ENCODE results near the gene CLASP1.
"Not testable (repeated sequence)": the region's sequence is repeated elsewhere in the genome, so short reads cannot be mapped to it uniquely, and the experiment has no call there.

The CLASP1 gene

GRCh38 chr2:121485039-121485438, 164.2 kb downstream of the CLASP1 start:
- H3K27me3 ChIP-seq = no peaks in the 10 kb centered on the region
- peaks cover 13 to 90% (median 40%) of the 10 kb centered on the region in 11 experiments; a peak in 19 of 22 replicates for H4K20me1 ChIP-seq
- H3K36me3 ChIP-seq = peaks cover 40 to 83% (median 56%) of the 10 kb centered on the region in 11 experiments
- no peak for TF ChIP-seq Cebpa-rat (IDR thresholded peaks at IDR 0.05)
- H3K4me2 ChIP-seq = no peak overlapping the region; a peak in 1 of 22 replicates
- no peaks in the 10 kb centered on the region for H3K9me3 ChIP-seq (replicated peaks in 1 of 11)
- H3K27ac ChIP-seq = no peak overlapping the region
- peaks cover 5 to 26% (median 8%) of the 10 kb centered on the region in 10 experiments; a peak in 13 of 20 replicates for H3K4me1 ChIP-seq
- no peak overlapping the region for H3K9ac ChIP-seq
- no peak overlapping the region for H3K4me3 ChIP-seq

GRCh38 chr2:121483846-121484245, 165.4 kb downstream of the CLASP1 start:
- H3K4me1 ChIP-seq = peaks cover 5 to 17% (median 8%) of the 10 kb centered on the region in 10 experiments; a peak in 13 of 20 replicates
- no peak overlapping the region for H3K9ac ChIP-seq
- peaks cover 40 to 76% (median 60%) of the 10 kb centered on the region in 11 experiments for H3K36me3 ChIP-seq
- H4K20me1 ChIP-seq = peaks cover 14 to 91% (median 45%) of the 10 kb centered on the region in 11 experiments; a peak in 19 of 22 replicates
- no peak overlapping the region; a peak in 1 of 22 replicates for H3K27ac ChIP-seq
- H3K27me3 ChIP-seq = no peaks in the 10 kb centered on the region
- H3K9me3 ChIP-seq (replicated peaks in 1 of 11) = no peaks in the 10 kb centered on the region
- peak overlapping the region in 7 of 11 experiments; percentile 2 to 68 (median 36); a peak in 10 of 22 replicates for H3K4me2 ChIP-seq
- H3K4me3 ChIP-seq = no peak overlapping the region
- no peak for TF ChIP-seq Cebpa-rat (IDR thresholded peaks at IDR 0.05)

GRCh38 chr2:121483021-121483420, 166.2 kb downstream of the CLASP1 start:
- peaks cover 5 to 17% (median 8%) of the 10 kb centered on the region in 10 experiments; a peak in 13 of 20 replicates for H3K4me1 ChIP-seq
- no peak overlapping the region for H3K9ac ChIP-seq
- H3K27me3 ChIP-seq = no peaks in the 10 kb centered on the region
- no peaks in the 10 kb centered on the region for H3K9me3 ChIP-seq (replicated peaks in 1 of 11)
- H3K27ac ChIP-seq = no peak overlapping the region
- no peak for TF ChIP-seq Cebpa-rat (IDR thresholded peaks at IDR 0.05)
- H3K4me3 ChIP-seq = no peak overlapping the region
- H3K4me2 ChIP-seq = no peak overlapping the region
- H4K20me1 ChIP-seq = peaks cover 18 to 91% (median 43%) of the 10 kb centered on the region in 11 experiments; a peak in 19 of 22 replicates
- peaks cover 34 to 70% (median 54%) of the 10 kb centered on the region in 11 experiments for H3K36me3 ChIP-seq

- Histone ChIP-seq H3K4me2 (no peak overlapping the region), H3K4me3 (no peak overlapping the region), H3K4me1 (peaks cover 9 to 38% (median 15%) of the 10 kb centered on the region in 10 experiments; a peak in 15 of 20 replicates), H3K9me3 (replicated peaks in 1 of 11) (no peaks in the 10 kb centered on the region), H3K9ac (no peak overlapping the region), H3K36me3 (peaks cover 26 to 50% (median 41%) of the 10 kb centered on the region in 11 experiments), H3K27ac (no peak overlapping the region), H4K20me1 (peaks cover 33 to 94% (median 62%) of the 10 kb centered on the region in 11 experiments; a peak in 19 of 22 replicates), H3K27me3 (no peaks in the 10 kb centered on the region)
- no peak for TF ChIP-seq Cebpa-rat (IDR thresholded peaks at IDR 0.05)
Measured at GRCh38 chr2:121480826-121481225, 168.4 kb downstream of the CLASP1 start.

GRCh38 chr2:121479882-121480522, 169.3 kb downstream of the CLASP1 start:
- no peak overlapping the region for H3K4me2 ChIP-seq
- H3K9me3 ChIP-seq (replicated peaks in 1 of 11) = no peaks in the 10 kb centered on the region
- H3K4me1 ChIP-seq = peaks cover 9 to 37% (median 15%) of the 10 kb centered on the region in 10 experiments; a peak in 15 of 20 replicates
- H3K27me3 ChIP-seq = no peaks in the 10 kb centered on the region
- H3K4me3 ChIP-seq = no peak overlapping the region
- H3K36me3 ChIP-seq = peaks cover 26 to 41% (median 36%) of the 10 kb centered on the region in 11 experiments
- TF ChIP-seq Cebpa-rat (IDR thresholded peaks at IDR 0.05) = no peak
- no peak overlapping the region for H3K27ac ChIP-seq
- H4K20me1 ChIP-seq = peaks cover 30 to 94% (median 65%) of the 10 kb centered on the region in 11 experiments; a peak in 19 of 22 replicates
- H3K9ac ChIP-seq = no peak overlapping the region

GRCh38 chr2:121478996-121479745, 170.1 kb downstream of the CLASP1 start:
- no peak overlapping the region for H3K9ac ChIP-seq
- H3K9me3 ChIP-seq (replicated peaks in 1 of 11) = no peaks in the 10 kb centered on the region
- H3K4me1 ChIP-seq = peaks cover 2 to 34% (median 13%) of the 10 kb centered on the region in 10 experiments; a peak in 15 of 20 replicates
- H3K36me3 ChIP-seq = peaks cover 21 to 41% (median 36%) of the 10 kb centered on the region in 11 experiments
- TF ChIP-seq Cebpa-rat (IDR thresholded peaks at IDR 0.05) = no peak
- no peak overlapping the region for H3K4me2 ChIP-seq
- no peaks in the 10 kb centered on the region for H3K27me3 ChIP-seq
- H3K4me3 ChIP-seq = no peak overlapping the region
- H3K27ac ChIP-seq = no peak overlapping the region
- H4K20me1 ChIP-seq = peaks cover 28 to 94% (median 70%) of the 10 kb centered on the region in 11 experiments; a peak in 19 of 22 replicates

GRCh38 chr2:121478358-121478995, 170.8 kb downstream of the CLASP1 start:
- not testable (repeated sequence) for H3K4me3 ChIP-seq; H3K9ac ChIP-seq; H3K4me2 ChIP-seq; H3K27me3 ChIP-seq; H3K9me3 ChIP-seq (replicated peaks in 1 of 11); H3K27ac ChIP-seq
- Histone ChIP-seq H4K20me1 (peaks cover 28 to 93% (median 70%) of the 10 kb centered on the region in 11 experiments; a peak in 19 of 22 replicates), H3K36me3 (peaks cover 20 to 41% (median 36%) of the 10 kb centered on the region in 11 experiments), H3K4me1 (peaks cover 0 to 30% (median 11%) of the 10 kb centered on the region in 10 experiments; a peak in 14 of 20 replicates)

- Histone ChIP-seq H3K4me1 (peaks cover 0 to 30% (median 11%) of the 10 kb centered on the region in 10 experiments; a peak in 14 of 20 replicates), H4K20me1 (peaks cover 33 to 93% (median 65%) of the 10 kb centered on the region in 11 experiments; a peak in 20 of 22 replicates), H3K4me3 (no peak overlapping the region), H3K36me3 (peaks cover 13 to 38% (median 31%) of the 10 kb centered on the region in 11 experiments), H3K9me3 (replicated peaks in 1 of 11) (no peaks in the 10 kb centered on the region), H3K9ac (no peak overlapping the region), H3K4me2 (peak overlapping the region in 7 of 11 experiments; percentile 4 to 68 (median 18); a peak in 10 of 22 replicates), H3K27ac (no peak overlapping the region), H3K27me3 (no peaks in the 10 kb centered on the region)
- no peak for TF ChIP-seq Cebpa-rat (IDR thresholded peaks at IDR 0.05)
Measured at GRCh38 chr2:121476684-121477083, 172.6 kb downstream of the CLASP1 start.

Data from BLaER1 treated with 17β-estradiol and CSF1 and Interleukin-3, amounts not matched to agents 10 nM and 100 nM (cell line).